Activated CD4-positive, alpha-beta T cell treated with anti-CD3 and anti-CD28 coated beads, Interleukin-2, amount 10 ng/mL, durations not matched to agents 7 days and 5 days (primary cell): ENCODE results near the gene PTPN14. TPM values are rescaled to one million over a fixed set of nuclear protein-coding genes. Genes with fewer than 3 reads are reported as not detected.

Source experiments
- CTCF ChIA-PET: fragments of 350-600 bp; sonication (Branson Sonifier 250); formaldehyde crosslinking; loops from one replicate; lab custom pipeline; 2021; ENCODE audit warnings: antibody characterized with exemption; lab: Charles Lee
- POLR2A ChIA-PET: fragments of 350-600 bp; sonication (Branson Sonifier 250); formaldehyde crosslinking; loops from one replicate; lab custom pipeline; 2021; ENCODE audit warnings: antibody characterized with exemption; lab: Charles Lee
- DNase-seq: peaks from one replicate; pipeline ENCODE4 v3.0.0-alpha.2; 2020
- H3K27ac Mint-ChIP-seq: one replicate; pipeline ENCODE4 v1.8.0; 2021; ENCODE audit warnings: mild to moderate bottlenecking, moderate library complexity, mixed read lengths
- H3K27me3 Mint-ChIP-seq: one replicate; pipeline ENCODE4 v1.8.0; 2021; ENCODE audit warnings: mixed read lengths
- H3K36me3 Mint-ChIP-seq: one replicate; pipeline ENCODE4 v1.8.0; 2021; ENCODE audit warnings: low read depth, mixed read lengths
- H3K4me1 Mint-ChIP-seq: one replicate; pipeline ENCODE4 v1.8.0; 2021; ENCODE audit warnings: mixed read lengths
- H3K4me3 Mint-ChIP-seq: one replicate; pipeline ENCODE4 v1.8.0; 2021; ENCODE audit warnings: mild to moderate bottlenecking, moderate library complexity, mixed read lengths
- H3K9me3 Mint-ChIP-seq: one replicate; pipeline ENCODE4 v1.8.0; 2021; ENCODE audit warnings: mixed read lengths
- total RNA-seq, 2 experiments: library from RNA; stranded (reverse); gene quantifications; one replicate each; pipeline ENCODE4 v1.2.3, GENCODE V29; 2021

Gene PTPN14
- total RNA-seq, 2 experiments from 2014 or later: 0.32 to 0.37 TPM

- CTCF ChIA-PET: no interaction called here
- peaks cover 6% of the 10 kb centered on the region for H3K27me3 Mint-ChIP-seq
- H3K4me3 Mint-ChIP-seq: no peak overlapping the region
- no peaks in the 10 kb centered on the region for H3K9me3 Mint-ChIP-seq
- no peaks in the 10 kb centered on the region for H3K36me3 Mint-ChIP-seq
- no peaks in the 10 kb centered on the region for H3K4me1 Mint-ChIP-seq
- no peak for DNase-seq
- no peak overlapping the region for H3K27ac Mint-ChIP-seq
- POLR2A ChIA-PET: no interaction called here
Measured at GRCh38 chr1:214364386-214364785, 187.0 kb downstream of the PTPN14 start.

- H3K4me1 Mint-ChIP-seq: no peaks in the 10 kb centered on the region
- no peak for DNase-seq
- H3K4me3 Mint-ChIP-seq: no peak overlapping the region
- H3K36me3 Mint-ChIP-seq: no peaks in the 10 kb centered on the region
- no peaks in the 10 kb centered on the region for H3K9me3 Mint-ChIP-seq
- CTCF ChIA-PET: no interaction called here
- H3K27ac Mint-ChIP-seq: no peak overlapping the region
- peaks cover 6% of the 10 kb centered on the region for H3K27me3 Mint-ChIP-seq
- POLR2A ChIA-PET: interaction anchor here (0.6 kb wide), 1 partner anchor 228 kb away, joined by 3 read pairs; no protein-coding TSS in a partner anchor
Measured at GRCh38 chr1:214363386-214363785, 188.0 kb downstream of the PTPN14 start.

DNA sequence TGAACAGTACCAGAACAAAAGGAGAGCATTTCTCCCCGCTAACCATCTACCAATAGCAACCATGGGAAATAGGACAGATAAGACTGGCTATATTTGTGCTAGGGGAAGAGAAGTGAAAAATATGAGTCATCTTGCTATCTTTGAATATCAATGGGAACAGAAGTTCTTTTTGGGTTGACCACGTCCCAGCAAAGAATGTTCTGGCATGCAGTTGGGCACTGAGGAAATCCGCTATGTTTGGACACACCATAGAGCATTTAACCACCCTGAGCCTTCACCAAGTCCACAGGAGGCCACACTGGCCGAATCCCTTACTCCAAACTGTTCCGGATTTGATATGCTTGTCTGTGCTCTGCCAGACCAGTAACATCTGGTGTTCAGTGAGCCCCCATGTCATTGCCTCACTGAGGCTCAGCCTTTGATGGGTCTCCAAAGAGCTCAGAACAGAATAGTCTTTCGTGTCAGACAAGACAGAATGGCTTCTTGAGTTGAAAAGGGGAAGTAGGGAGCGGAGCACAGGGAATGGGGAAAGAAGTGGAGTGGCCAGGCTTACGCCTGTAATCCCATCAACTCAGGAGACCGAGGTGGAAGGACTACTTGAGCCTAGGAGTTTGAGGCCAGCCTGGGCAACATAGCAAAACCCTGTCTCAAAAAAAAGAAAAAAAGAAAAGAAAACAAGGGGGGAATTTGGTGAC lies 189.1 kb downstream of the PTPN14 start:
- no peaks in the 10 kb centered on the region for H3K36me3 Mint-ChIP-seq
- H3K27me3 Mint-ChIP-seq: peaks cover 6% of the 10 kb centered on the region
- no peak overlapping the region for H3K4me3 Mint-ChIP-seq
- no peaks in the 10 kb centered on the region for H3K4me1 Mint-ChIP-seq
- no peak for DNase-seq
- H3K27ac Mint-ChIP-seq: no peak overlapping the region
- no peaks in the 10 kb centered on the region for H3K9me3 Mint-ChIP-seq
- CTCF ChIA-PET: interaction anchor here (0.6 kb wide), 1 partner anchor 122 kb away, joined by 3 read pairs; no protein-coding TSS in a partner anchor
- POLR2A ChIA-PET: no interaction called here

DNA sequence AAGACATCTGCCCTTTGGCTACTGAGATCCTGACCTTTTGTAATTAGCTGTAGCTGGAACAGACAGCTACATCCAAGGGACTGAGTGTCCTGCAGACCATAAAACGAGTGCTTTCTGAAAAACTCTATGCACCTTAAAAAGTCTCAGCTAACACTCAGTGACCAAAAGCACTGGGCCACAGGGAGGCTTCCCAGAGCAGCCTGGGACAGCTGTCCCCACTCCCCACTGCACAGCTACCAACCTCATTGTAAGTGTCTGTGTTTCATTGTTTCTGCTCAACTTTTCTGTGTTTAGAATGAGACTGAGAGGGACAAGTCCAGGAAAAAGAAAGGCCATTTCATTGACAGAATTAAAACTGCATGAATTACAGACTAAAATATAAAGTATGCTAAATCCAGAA lies 189.8 kb downstream of the PTPN14 start:
- Mint-ChIP-seq H3K4me3 (no peak overlapping the region), H3K27me3 (peaks cover 6% of the 10 kb centered on the region), H3K4me1 (no peaks in the 10 kb centered on the region), H3K36me3 (no peaks in the 10 kb centered on the region), H3K9me3 (no peaks in the 10 kb centered on the region), H3K27ac (no peak overlapping the region)
- POLR2A ChIA-PET: no interaction called here
- CTCF ChIA-PET: interaction anchor here (0.6 to 0.8 kb wide), 2 partner anchors 10 to 123 kb away, joined by 3 read pairs; no protein-coding TSS in a partner anchor
- DNase-seq: no peak

- Mint-ChIP-seq H3K9me3 (no peaks in the 10 kb centered on the region), H3K27ac (no peak overlapping the region), H3K4me1 (no peaks in the 10 kb centered on the region), H3K4me3 (no peak overlapping the region), H3K27me3 (peaks cover 10% of the 10 kb centered on the region), H3K36me3 (no peaks in the 10 kb centered on the region)
- no peak for DNase-seq
- POLR2A ChIA-PET: no interaction called here
- CTCF ChIA-PET: interaction anchor here (1.6 kb wide), 1 partner anchor 27 kb away, joined by 4 read pairs; no protein-coding TSS in a partner anchor
Measured at GRCh38 chr1:214360525-214361164, 190.8 kb downstream of the PTPN14 start.

DNA sequence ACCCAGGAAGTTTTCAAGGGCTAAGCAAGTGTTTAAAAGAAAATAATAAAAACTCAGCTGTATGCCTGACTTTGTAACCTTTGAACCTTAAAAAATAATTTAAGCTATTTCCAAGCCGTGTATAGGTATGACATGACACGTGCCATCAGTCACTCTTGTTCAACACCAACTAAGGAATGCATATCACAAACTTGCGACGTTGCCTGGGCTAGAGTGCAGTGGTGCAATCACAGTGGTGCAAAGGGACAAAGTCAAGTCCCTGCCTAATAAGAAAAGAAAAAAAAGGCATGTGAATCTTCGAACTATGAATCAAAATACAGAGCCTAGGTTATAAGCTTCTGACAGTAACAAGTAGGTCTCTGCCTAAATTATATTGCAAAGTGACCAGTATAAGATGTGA lies 191.3 kb downstream of the PTPN14 start:
- Mint-ChIP-seq H3K36me3 (no peaks in the 10 kb centered on the region), H3K27me3 (peaks cover 10% of the 10 kb centered on the region), H3K4me1 (no peaks in the 10 kb centered on the region), H3K27ac (no peak overlapping the region), H3K9me3 (no peaks in the 10 kb centered on the region), H3K4me3 (no peak overlapping the region)
- ChIA-PET CTCF (interaction anchor here (0.6 to 1.6 kb wide), 3 partner anchors 12 to 230 kb away, joined by 3 to 4 read pairs (median 3); no protein-coding TSS in a partner anchor), POLR2A (no interaction called here)
- DNase-seq: no peak

- ChIA-PET CTCF (interaction anchor here (1.0 to 2.1 kb wide), 6 partner anchors 9 to 93 kb away, joined by 3 to 6 read pairs (median 4); no protein-coding TSS in a partner anchor), POLR2A (no interaction called here)
- no peak for DNase-seq
- Mint-ChIP-seq H3K27ac (no peak overlapping the region), H3K4me3 (no peak overlapping the region), H3K4me1 (no peaks in the 10 kb centered on the region), H3K27me3 (peaks cover 5% of the 10 kb centered on the region), H3K9me3 (no peaks in the 10 kb centered on the region), H3K36me3 (no peaks in the 10 kb centered on the region)
Measured at GRCh38 chr1:214354440-214355148, 196.8 kb downstream of the PTPN14 start.

DNA sequence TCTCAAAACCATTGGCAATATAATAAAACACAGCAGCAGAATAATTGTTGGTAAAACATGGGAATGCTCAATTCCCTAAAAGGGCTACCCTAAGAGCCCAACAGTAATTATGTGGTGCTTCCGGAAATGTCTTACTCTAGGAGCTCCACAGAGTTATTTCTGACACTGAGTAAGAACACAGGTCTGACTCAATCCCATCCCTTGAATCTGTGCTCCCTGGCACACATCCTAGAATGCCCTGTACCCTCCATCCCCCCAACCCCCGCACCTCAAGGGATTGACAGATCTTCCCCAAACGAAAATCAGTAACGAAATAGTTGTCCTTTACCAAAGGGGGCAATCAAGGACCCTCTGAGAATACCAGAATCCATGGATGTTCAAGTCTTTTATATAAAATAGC lies 198.6 kb downstream of the PTPN14 start:
- CTCF ChIA-PET: interaction anchor here (0.8 to 2.1 kb wide), 4 partner anchors 15 to 91 kb away, joined by 3 to 5 read pairs (median 4); no protein-coding TSS in a partner anchor
- Mint-ChIP-seq H3K4me1 (no peaks in the 10 kb centered on the region), H3K27ac (no peak overlapping the region)

GRCh38 chr1:214351551-214352277 lies 199.7 kb downstream of the PTPN14 start:
- no peak overlapping the region for H3K27ac Mint-ChIP-seq
- POLR2A ChIA-PET: no interaction called here
- H3K9me3 Mint-ChIP-seq: no peaks in the 10 kb centered on the region
- H3K4me1 Mint-ChIP-seq: no peaks in the 10 kb centered on the region
- peaks cover 3% of the 10 kb centered on the region for H3K36me3 Mint-ChIP-seq
- H3K4me3 Mint-ChIP-seq: no peak overlapping the region
- DNase-seq: no peak
- peaks cover 5% of the 10 kb centered on the region for H3K27me3 Mint-ChIP-seq
- CTCF ChIA-PET: interaction anchor here (1.2 to 1.6 kb wide), 2 partner anchors 10 to 19 kb away, joined by 3 to 5 read pairs; no protein-coding TSS in a partner anchor

More for the DNA sequence above, 198.6 kb downstream of the PTPN14 start:
- Mint-ChIP-seq H3K36me3 (no peaks in the 10 kb centered on the region), H3K27me3 (peaks cover 5% of the 10 kb centered on the region), H3K9me3 (no peaks in the 10 kb centered on the region), H3K4me3 (no peak overlapping the region)
- no peak for DNase-seq
- POLR2A ChIA-PET: no interaction called here

DNA sequence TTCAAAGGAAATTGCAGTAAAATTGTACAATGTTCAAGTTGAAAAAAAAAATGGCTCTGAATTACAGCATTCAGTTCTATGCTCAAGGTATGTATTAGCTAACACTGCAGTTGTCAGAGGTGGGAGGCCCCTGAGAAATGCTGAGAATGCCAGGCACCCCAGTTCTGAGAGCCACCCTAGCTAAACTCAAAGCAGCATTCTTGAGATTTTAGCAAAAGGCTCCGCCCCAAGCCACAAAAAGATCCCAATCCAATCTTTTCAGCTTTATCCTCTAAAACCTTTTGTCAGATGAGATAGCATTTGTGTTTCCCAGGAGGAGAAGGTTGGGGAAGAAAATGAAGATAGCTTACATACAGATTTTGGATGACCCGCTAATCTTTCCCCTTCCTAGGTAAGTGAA lies 201.6 kb downstream of the PTPN14 start:
- peaks cover 2% of the 10 kb centered on the region for H3K27me3 Mint-ChIP-seq
- H3K4me1 Mint-ChIP-seq: no peaks in the 10 kb centered on the region
- POLR2A ChIA-PET: no interaction called here
- H3K36me3 Mint-ChIP-seq: peaks cover 9% of the 10 kb centered on the region
- no peak overlapping the region for H3K27ac Mint-ChIP-seq
- H3K9me3 Mint-ChIP-seq: peaks cover 6% of the 10 kb centered on the region
- DNase-seq: no peak
- H3K4me3 Mint-ChIP-seq: no peak overlapping the region
- CTCF ChIA-PET: interaction anchor here (1.0 kb wide), 1 partner anchor 25 kb away, joined by 4 read pairs; no protein-coding TSS in a partner anchor

DNA sequence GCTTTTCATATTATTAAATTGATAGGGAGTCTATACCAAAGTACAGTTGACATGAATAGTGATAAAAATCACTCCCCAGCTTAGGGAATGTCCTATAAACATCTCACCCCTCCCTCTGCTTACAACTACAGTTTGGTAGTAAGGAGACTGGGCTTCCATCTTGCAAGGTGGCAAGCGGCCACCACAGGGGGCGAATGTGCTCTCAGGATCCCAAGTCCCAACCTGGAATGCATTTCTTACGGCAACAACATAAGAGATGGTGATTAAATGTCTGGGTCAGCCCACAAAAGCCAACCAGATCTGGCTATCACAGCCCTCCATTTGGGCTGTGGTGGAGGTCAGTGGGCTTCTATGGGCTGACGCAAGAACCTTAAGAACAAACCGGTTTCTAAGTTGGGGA lies 202.4 kb downstream of the PTPN14 start:
- Mint-ChIP-seq H3K27me3 (peaks cover 2% of the 10 kb centered on the region), H3K9me3 (peaks cover 12% of the 10 kb centered on the region), H3K36me3 (peaks cover 17% of the 10 kb centered on the region), H3K27ac (no peak overlapping the region), H3K4me1 (no peaks in the 10 kb centered on the region), H3K4me3 (no peak overlapping the region)
- DNase-seq: no peak
- ChIA-PET CTCF (interaction anchor here (0.6 kb wide), 1 partner anchor 77 kb away, joined by 3 read pairs; no protein-coding TSS in a partner anchor), POLR2A (no interaction called here)

DNA sequence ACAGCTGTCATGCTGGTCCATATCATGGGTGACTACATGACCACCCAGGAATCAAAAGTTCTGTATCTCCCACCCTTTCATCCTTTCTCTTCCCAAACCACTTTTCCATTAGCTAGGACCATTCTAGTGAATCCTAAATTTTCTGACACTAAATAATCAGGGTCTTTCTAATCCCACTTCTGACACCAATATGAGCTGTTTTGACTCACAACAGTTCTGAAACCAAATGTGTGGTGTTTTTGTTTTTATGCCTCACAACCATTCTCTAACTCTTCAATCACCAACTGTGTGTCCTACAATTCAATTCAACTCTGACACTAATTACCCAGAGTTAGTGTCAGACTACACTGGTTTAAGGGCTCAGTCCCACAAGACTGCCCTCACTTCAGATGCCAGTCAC lies 206.5 kb downstream of the PTPN14 start:
- H3K27me3 Mint-ChIP-seq: no peaks in the 10 kb centered on the region

More for the DNA sequence above, 206.5 kb downstream of the PTPN14 start:
- Mint-ChIP-seq H3K9me3 (peaks cover 16% of the 10 kb centered on the region), H3K4me1 (no peaks in the 10 kb centered on the region), H3K27ac (no peak overlapping the region), H3K36me3 (peaks cover 18% of the 10 kb centered on the region), H3K4me3 (no peak overlapping the region)
- CTCF ChIA-PET: interaction anchor here (0.9 to 3.8 kb wide), 5 partner anchors 9 to 240 kb away, joined by 3 to 20 read pairs (median 5); no protein-coding TSS in a partner anchor
- POLR2A ChIA-PET: no interaction called here
- no peak for DNase-seq
